Activated T-cell treated with anti-CD3 and anti-CD28 coated beads for 1 hour (primary cell): ENCODE results near the gene SDK1.
"Not testable (repeated sequence)": the region's sequence is repeated elsewhere in the genome, so short reads cannot be mapped to it uniquely, and the experiment has no call there.

Experiments
- DNase-seq: peaks from one replicate; pipeline ENCODE4 v3.0.0-alpha.2; 2020; ENCODE audit warnings: low read depth

SDK1 gene

GRCh38 chr7:3582145-3582544 lies 281.1 kb downstream of the SDK1 start:
- not testable (repeated sequence) for DNase-seq

- no peak for DNase-seq
Measured at GRCh38 chr7:3585826-3586225, 284.8 kb downstream of the SDK1 start.

DNA sequence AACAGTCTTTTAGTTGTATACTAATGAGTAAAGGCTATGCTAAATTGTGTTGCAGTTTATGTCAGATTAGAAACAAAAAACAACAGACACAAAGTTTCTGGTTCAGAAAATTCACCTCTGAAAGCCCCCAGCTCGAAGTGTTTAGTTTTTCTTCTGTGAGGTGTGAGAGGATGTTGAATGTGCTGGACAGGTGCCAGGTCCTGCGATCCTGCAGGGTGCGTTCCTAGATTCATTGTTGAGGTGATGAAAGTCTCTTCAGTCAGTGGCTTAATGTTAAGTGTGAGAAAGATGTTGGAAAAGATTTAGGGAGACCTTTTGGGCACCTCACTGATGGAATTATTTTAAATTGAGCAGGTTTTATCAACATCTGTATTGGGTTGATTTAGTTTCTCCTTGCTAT lies 287.3 kb downstream of the SDK1 start:
- DNase-seq: no peak

DNA sequence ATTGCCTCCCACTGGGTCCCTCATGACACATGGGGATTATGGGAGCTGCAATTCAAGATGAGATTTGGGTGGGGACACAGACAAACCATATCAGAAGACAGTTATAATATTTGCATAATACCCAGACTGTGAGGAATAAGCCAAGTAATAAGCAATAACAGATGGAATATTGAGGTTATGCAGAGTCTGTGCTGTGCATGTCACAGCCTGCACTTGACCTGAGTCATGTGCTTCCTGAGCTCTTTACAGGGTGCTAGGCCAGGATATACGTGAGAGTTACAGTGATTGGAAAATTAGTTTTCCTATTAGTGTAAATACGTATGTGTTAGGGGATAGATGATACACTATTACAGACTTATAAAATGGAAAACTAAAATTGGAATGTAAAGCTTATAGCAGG lies 288.7 kb downstream of the SDK1 start:
- DNase-seq: no peak

DNA sequence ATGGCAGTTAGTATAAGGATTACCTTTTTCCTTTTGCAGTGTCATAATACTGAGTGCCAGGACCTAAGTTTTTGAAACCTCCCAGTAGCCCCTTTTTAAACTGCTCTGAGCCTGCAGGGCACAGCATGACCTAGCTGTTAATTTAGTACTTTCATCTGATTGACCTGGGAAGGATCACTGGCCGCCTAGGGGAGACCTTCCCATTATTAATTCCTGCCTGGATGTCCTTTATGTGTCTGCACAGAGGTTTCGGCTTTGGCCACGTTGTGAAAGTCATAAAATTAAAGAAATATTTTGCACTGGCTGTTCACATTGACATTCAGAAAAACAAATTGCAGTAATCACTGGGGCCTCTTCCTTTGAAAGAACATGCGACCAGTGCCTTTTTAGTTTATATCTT lies 290.2 kb downstream of the SDK1 start:
- DNase-seq: no peak

DNA sequence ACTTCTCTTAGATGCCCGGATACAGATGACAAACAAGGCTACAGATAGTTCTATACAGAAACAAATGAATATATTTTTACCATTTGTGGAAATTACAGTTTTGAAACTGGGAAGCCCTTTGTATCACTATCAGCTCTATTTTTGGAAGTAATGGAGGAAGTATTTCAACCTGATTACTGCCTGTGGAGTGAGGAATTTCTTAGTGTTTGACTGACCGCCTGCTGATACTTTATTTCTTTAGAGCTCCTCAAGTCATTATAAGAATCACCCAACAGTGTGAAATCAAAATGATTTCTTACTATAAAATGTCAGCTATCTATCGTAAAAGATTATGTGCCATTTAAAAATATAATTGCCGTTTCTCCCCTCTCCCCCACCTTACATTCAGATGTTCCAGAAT lies 290.9 kb downstream of the SDK1 start:
- DNase-seq: no peak

GRCh38 chr7:3592401-3593134 lies 291.5 kb downstream of the SDK1 start:
- DNase-seq: no peak

- no peak for DNase-seq
Measured at GRCh38 chr7:3594901-3595300, 293.8 kb downstream of the SDK1 start.

GRCh38 chr7:3598854-3599253 lies 297.8 kb downstream of the SDK1 start:
- DNase-seq: no peak

DNA sequence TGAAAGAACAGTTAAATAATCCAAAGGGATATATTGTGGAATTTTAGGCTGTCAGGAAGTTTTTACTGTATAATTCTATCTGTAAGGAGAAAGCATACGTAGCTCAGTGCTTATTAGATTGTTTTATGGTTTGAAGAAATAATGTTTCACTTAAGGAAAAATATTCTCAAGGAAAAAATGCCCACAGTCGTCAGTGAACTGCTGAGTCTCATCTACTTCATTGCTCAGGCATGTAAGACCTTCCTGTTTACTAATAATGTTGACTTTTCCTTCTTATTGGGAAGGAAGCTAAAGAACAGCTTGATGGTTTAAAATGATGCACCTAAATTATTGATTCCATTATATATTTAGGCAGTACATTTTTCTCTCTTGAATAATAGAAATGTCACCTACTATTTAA lies 304.2 kb downstream of the SDK1 start:
- DNase-seq: no peak

DNA sequence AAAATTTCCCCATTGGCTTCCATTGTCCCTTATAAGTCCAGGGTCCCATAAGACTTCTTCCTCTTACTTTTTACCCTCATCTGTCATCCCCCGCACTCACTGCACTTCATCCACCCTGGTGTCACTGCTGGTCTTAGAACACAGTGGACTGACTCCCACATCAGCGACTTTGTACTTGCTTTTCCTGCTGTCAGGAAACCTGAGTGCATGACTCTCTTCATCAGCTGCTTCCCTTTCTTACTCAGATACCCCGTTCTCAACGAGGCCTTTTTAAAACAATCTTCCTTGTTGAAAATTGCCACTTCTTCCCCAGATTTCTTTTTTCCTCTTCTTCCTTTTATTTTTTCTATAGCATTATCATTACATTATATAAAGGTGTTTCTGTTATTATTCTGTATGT lies 305.4 kb downstream of the SDK1 start:
- DNase-seq: no peak

- no peak for DNase-seq
Measured at GRCh38 chr7:3607847-3608246, 306.8 kb downstream of the SDK1 start.

DNA sequence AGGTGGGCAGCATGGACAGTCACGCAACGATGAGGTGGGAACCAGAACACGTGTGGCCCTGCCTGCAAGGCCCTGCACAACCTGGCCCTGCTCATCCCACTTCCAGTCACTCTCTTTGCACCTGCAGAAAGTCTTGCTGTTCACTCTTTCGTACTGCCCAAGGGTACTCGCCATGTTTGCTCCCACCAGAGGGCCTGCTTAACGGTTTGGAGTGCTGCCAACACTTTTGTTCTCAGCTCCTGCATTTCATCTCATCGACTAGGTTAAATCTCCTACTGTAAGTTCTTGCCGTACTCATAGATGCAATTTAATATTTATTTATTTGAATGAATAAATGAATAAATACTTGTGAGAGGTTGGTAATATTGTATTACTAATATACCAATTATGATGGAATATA lies 315.3 kb downstream of the SDK1 start:
- DNase-seq: no peak

- no peak for DNase-seq
Measured at GRCh38 chr7:3630081-3630480, 329.0 kb downstream of the SDK1 start.

- DNase-seq: no peak
Measured at GRCh38 chr7:3634396-3634795, 333.3 kb downstream of the SDK1 start.

DNA sequence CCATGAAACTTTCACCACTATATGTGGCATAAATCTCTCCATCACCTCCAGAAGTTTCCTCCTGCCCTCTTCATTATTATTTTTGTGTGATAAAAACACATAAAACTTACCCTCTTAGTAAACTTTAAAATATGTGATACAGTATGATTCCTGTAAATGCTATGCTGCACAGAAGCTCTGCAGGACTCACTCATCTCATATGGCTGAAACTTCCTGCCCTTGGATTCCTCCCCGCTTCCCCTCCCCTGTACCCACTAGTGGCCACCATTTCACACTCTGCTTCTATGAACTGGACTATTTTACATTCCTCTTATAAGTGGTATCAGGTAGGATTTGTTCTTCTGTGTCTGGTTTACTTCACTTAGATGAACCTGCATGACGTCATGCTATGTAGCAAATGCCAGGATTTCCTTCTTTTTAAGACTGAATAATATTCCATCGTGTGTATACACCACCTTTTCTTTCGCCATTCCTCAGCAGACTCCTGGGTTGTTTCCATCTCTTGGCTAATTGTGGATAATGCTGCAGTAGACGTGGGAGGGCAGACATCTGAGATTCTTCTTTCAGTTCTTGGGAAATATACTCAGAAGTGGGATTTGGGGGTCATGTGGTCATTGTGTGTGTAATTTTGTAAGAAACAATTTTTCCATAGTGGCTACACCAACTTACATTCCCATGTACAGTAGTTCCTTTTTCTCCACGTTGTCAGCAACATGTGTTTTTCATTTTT lies 335.2 kb downstream of the SDK1 start:
- DNase-seq: no peak

DNA sequence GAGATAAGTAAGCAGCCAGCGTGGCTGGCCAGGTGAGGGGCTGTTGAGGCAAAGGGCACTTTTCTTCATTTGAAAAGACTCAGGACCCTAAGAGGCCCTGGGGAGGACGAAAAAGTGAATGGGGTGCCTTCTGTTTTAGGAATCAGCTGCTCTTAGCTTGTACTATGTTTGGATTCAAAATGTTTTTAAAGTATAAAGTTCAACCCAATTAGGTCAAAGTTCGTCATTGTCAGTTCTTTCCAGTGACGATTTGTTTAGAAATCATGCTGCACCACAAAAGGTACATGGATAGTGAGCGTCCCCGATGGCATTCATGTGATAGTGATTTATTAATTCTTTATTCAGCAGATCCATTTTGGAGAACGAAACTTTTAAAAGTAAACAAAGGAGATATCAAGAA lies 338.2 kb downstream of the SDK1 start:
- no peak for DNase-seq

DNA sequence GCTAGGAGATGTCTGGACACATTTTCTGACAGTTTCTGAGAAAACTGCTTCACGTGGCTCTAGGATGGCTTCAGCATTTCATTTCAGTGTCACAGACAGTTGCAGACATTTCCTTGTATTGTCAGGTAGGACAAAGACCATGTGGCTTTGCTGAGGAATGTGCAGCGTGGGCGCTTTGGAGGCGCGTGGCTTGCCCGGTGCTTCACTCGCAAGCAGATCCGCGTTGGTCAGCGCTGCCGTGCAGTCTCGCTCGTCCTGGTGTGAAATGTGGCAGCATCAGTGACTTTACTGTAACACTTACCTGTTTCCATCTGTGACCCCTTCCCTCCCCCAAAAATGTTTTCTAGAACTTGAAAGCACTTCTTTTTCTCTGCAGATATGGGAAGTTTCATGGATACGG lies 340.5 kb downstream of the SDK1 start:
- DNase-seq: no peak

- DNase-seq: no peak
Measured at GRCh38 chr7:3643091-3643490, 342.0 kb downstream of the SDK1 start.

GRCh38 chr7:3648276-3648675 lies 347.2 kb downstream of the SDK1 start:
- DNase-seq: no peak

DNA sequence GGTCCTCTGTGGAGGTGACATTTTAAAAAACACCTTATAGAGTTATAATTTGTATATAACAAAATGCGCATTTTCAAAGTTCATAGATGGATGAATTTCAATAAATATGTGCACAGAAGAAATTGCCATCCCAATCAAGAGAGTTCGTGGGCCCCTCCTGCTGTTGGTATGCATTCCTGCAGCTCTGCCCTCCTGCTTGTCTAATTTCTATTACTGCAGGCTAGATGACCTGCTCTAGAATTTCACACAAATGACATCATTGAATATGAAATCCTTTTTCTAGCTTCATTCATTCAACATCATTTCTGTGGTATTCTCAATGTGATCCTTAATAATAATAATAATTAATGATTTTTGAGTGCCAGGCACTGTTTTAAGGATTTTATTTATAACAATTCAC lies 348.2 kb downstream of the SDK1 start:
- no peak for DNase-seq

GRCh38 chr7:3649678-3650440 lies 348.8 kb downstream of the SDK1 start:
- DNase-seq: no peak

GRCh38 chr7:3650844-3651243 lies 349.8 kb downstream of the SDK1 start:
- DNase-seq: no peak
